Natural killer cell treated with Interleukin-12 subunit alpha and Interleukin-12 subunit beta and Interleukin-15 and Interleukin-18, amount 100 ng/mL, for 72 hours (primary cell): ENCODE results near the gene GGTLC2. TPM values are rescaled to one million over a fixed set of nuclear protein-coding genes. Genes with fewer than 3 reads are reported as not detected.

Source experiments
- total RNA-seq, 2 donors: library from RNA; stranded (reverse); gene quantifications; one replicate each; pipeline ENCODE4 v1.2.3, GENCODE V29; 2022

GGTLC2 gene
- total RNA-seq, 2 donors from 2014 or later: not detected

Other genes starting within 250 kb of the GGTLC2 start
- 1 to 10 TPM; 3.3 to 4.1 TPM for gene ZNF280B, start 135.9 kb upstream of the GGTLC2 start, total RNA-seq
- not detected for gene ZNF280A, start 124.3 kb upstream of the GGTLC2 start, total RNA-seq
- under 1 TPM in 1 of 2 donors, not detected in 1; 0.93 TPM for gene PRAME, start 85.3 kb upstream of the GGTLC2 start, total RNA-seq
- 1 to 10 TPM in 1 of 2 donors, not detected in 1; 5.4 TPM for gene IGLL5, start 243.2 kb downstream of the GGTLC2 start, total RNA-seq